Hippocampal formation (tissue), 2 donors: Measurements from ENCODE around the gene RFC4.
A peak's percentile ranks its signal among the peaks of the same experiment; 100 is the strongest.
"Not testable (repeated sequence)": the region's sequence is repeated elsewhere in the genome, so short reads cannot be mapped to it uniquely, and the experiment has no call there.

Source experiments
- DNase-seq, 2 donors: peaks; one replicate each; lab custom pipeline; 2025; lab: John Stamatoyannopoulos, UW

Gene RFC4

DNA sequence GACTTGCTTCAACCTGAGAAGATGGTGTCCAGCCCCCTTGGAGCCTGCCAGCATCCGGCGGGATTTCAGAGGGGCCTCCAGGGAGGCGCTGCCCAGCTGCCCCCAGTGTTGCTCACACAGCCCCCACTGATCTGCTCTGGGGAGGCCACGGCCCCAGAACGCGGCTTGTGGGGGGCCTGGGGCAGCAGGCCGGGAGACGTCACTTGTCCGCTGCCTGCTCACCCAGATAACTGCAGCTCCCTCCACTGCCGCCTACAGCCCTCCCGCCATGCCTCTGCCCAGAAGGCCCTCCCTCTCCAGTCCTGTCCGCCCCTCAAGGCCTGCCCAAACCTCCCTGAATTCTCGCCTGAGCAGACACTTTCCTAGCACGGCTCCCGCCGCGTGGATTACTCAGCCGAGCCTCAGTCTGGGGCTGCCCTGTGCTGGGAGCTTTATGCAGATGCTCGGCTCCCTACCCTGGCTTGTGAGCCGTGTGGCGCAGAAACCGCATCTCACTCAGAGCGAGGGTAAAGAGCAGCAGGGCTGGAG lies 19.1 kb upstream of the RFC4 start:
- peak; percentile 14 to 24 for DNase-seq

- DNase-seq, result no peak
Measured at GRCh38 chr3:186824430-186825139, 18.3 kb upstream of the RFC4 start.

GRCh38 chr3:186823386-186823785 lies 17.1 kb upstream of the RFC4 start:
- no peak for DNase-seq

DNA sequence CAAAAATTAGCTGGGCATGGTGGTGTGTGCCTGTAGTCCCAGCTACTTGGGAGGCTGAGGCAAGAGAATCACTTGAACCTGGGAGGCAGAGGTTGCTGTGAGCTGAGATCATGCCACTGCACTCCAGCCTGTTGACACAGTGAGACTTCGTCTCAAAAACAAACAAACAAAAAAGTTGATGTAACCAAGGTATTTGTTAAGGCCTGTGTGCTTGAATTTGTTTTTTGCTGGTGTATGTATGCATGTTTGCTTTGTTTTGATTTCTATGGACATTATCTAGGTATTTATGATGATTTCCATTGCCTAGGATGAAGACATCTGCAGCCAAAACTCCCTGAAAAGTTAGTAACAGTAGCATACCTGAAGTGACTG lies 16.1 kb upstream of the RFC4 start:
- DNase-seq, result not testable (repeated sequence)

DNA sequence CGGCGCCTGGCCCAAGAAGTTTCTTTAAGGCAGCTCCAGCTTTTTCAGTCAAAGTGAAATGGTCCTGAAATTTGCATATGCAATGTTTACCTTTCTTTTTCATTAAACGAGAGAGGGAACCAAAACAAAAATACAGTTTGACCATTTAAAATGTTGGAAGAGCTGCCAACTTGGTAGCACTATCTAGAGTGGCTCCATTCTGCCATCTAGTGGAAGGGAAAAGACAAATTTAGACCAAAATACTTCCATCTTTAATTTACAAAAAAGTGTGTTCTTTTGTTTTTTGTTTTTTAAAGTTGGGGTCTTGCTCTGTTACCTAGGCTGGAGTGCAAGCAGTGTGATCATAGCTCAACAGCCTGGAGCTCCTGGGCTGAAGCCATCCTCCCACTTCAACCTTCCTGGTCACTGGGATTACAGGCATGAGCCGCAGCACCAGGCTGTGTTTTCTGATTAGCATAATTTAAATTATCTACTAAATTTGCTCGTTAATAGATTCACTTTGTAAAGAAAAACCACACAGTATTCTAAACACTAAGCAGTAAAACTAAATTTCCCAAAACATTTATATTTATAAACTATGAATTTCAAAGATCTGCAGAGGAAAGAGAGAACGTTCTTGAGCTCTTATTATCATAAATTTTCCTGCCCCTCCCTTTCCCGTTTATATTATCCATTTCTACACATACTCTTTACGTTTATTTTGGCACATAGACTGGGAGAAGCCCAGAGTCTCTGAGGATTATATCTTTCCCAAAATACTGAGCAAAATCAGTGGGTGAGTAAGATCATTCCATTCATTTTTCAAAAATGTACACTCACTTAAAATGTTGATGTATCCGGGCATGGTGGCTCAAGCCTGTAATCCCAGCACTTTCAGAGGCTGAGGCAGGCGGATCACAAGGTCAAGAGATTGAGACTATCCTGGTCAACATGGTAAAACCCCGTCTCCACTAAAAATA lies 15.4 kb upstream of the RFC4 start:
- DNase-seq, result no peak

- no peak for DNase-seq
Measured at GRCh38 chr3:186818956-186819355, 12.7 kb upstream of the RFC4 start.

DNA sequence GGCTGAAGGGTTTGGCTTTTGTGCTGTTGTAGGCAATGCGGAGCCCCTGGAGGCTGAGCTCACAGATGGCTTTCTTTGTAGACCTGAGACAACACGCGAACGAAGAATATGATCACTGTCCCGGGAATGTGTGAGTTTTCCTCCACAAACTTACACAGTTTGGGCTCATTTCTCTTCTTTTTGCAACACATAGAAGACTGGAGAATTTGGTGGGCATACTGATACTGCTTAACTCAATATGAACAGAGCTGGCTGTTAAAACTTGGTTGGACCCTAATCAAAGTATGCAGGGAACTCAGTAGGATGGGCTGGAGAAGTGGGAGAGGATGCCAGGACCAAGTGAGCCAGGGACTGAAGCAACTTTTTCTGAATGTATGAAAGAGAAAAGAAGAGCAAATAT lies 12.2 kb upstream of the RFC4 start:
- no peak for DNase-seq

- DNase-seq, result no peak
Measured at GRCh38 chr3:186815435-186815834, 9.2 kb upstream of the RFC4 start.

- no peak for DNase-seq
Measured at GRCh38 chr3:186814100-186814499, 7.8 kb upstream of the RFC4 start.

GRCh38 chr3:186811313-186811712 lies 5.0 kb upstream of the RFC4 start:
- not testable (repeated sequence) for DNase-seq

DNA sequence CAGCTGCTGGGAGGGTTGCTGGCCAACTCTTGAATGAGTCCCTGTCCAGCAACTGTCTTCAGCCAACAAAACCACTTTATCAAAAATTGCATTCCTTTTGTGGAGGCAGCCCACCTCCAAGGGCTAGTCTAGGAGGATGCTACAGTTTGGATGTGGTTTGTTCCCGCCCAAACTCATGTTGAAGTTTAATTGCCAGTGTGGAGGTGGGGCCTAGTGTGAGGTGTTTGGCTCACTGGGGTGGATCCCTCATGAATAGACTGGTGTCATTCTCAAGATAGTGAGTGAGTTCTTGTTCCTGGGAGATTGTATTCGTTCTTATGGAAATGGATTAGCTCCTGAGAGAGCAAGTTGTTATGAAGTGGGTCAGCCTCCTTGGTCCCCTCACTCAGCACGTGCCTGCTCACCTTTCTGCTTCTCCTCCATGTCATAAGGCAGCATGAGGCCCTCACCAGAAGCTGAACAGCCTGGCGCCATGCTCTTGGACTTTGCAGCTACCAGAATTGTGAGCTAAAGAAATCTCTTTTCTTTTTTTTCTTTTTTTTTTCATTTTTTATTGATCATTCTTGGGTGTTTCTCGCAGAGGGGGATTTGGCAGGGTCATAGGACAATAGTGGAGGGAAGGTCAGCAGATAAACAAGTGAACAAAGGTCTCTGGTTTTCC lies 4.2 kb upstream of the RFC4 start:
- DNase-seq, result no peak

GRCh38 chr3:186807231-186807630 lies 949 bp upstream of the RFC4 start:
- no peak for DNase-seq

DNA sequence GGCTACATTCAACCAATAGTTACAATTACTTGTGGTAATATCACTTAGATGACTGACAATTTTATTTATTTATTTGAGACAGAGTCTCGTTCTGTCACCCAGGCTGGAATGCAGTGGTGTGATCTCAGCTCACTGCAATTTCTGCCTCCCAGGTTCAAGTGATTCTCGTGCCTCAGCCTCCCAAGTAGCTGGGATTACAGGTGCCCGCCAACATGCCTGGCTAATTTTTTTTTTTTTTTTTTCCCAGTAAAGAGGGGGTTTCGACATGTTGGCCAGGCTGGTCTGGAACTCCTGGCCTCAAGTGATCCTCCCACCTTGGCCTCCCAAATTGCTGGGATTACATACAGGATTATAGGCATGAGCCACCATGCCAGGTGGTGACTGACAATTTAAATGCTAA lies 2.8 kb downstream of the RFC4 start:
- DNase-seq, result not testable (repeated sequence)

- DNase-seq, result no peak
Measured at GRCh38 chr3:186802701-186803100, 3.6 kb downstream of the RFC4 start.

GRCh38 chr3:186800285-186800684 lies 6.0 kb downstream of the RFC4 start:
- DNase-seq, result no peak

DNA sequence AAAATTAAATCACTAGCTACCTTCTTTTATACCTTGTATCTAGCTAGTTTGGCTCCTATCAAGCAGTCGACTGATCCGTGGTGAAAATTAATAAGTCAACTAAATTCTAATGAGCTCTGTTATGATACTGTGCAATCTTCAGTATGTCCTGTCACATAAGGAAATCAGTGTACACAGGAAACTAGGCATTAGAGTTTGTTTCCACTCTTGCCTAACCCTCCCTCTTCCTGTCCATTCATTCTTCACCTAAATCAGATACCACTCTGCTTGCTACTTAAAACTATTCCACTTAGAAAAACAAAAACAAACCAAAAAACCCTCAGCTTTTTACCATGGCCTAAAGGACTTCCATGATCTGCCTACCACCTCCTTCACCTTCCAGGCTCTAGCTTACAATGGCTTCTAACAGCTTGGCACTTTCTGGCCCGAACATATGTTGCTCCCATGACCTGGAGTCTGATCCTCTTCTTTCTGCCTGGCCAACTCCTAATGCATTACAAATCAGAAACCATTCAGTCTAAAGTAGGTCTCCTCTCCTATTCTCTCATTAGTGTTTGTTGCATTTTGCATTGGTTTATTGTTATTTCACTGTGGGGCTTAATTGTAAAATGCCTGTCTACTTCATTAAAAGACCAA lies 7.9 kb downstream of the RFC4 start:
- DNase-seq, result no peak

DNA sequence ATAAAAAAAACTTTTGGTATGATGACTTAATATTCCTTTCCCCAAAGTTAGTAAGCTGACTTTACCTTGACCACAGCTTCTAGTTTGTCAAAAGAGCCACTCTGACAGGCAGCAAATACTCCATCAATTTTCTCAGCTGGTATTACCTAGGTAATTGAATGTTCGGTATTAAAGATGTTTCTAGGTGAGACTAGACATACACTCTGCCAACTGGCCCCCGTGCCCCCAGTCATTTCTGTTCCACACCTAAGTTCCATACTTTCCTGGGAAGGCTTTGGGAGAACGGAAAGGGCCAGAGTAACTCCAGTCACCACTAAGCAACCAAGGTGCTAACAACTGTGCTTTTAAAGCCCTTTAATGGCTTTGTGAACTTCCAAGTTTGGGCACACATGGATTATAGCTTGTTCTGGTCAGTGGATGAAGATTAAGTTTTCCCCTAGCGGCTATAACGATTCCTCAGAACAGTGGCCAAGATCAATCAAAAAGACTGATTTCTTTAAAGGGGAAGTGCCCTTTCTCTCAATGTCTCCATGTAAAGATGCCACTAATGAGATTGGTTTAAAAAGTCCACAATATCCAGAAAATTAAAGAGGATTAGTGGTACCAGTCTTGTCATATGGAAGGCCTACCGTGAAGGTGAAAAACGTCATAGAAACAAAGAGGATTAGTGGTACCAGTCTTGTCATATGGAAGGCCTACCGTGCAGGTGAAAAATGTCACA lies 15.9 kb downstream of the RFC4 start:
- no peak for DNase-seq

DNA sequence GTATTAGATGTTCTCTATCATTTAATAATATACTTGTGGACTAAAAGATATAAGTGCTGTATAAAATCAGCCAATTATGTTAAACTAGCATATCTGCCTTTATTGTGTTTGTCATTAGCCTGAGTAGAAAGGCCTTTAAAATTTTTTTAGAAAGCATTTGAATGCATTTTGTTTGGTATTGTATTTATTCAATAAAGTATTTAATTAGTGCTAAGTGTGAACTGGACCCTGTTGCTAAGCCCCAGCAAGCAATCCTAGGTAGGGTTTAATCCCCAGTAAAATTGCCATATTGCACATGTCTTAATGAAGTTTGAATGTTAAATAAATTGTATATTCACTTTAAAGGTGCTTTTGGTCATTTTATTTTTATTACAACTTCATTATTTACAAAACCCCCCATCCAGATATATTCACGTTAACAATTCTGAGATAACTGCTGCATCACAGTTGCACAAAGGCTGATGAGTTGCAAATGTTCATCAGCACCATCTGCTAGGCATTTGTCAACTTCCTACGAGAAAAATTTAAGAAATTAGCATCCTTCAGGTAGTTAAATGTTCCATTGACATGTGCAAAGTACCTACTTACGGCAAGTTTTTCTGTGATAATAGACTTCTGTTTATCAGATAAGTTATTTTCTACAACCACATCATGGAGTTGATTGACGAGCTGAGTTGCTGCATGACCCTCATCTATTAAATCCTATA lies 16.6 kb downstream of the RFC4 start:
- no peak for DNase-seq

GRCh38 chr3:186788482-186789370 lies 17.6 kb downstream of the RFC4 start:
- DNase-seq, result no peak
